HL-60 (cell line): ENCODE results near the gene GNAT2.

Experiments used
- POLR2AphosphoS5 ChIP-seq: IDR thresholded peaks from 2 replicates; pipeline ENCODE4 v1.6.1; 2012; ENCODE audit warnings: low read depth
- TF ChIP-seq, protein P1 (sequence below): IDR thresholded peaks from one replicate; pipeline ENCODE4 v1.5.1; 2011; ENCODE audit warnings: low read length, control low read depth, inconsistent platforms; ENCODE audit not compliant: insufficient read depth

DNA sequence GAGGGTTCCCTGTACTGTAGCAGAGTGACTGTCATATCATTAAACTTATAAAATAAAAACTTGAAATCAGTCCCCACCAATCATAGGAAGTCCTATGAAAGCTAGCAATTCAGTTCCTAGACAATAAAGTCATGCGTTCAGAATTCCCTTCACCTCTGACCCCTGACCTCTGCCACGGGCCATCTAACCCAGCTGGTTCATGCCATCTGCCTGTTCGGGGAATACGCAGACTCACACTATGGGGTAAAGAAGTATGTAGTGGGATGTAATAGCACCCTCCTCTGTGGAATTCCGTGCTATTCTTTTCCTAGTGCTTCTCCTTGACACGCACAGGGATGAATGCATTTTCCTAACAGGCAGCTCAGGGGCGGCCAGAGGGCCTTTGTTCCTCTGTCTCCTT, 38.6 kb upstream of the GNAT2 start:
- no peak for TF ChIP-seq POLR2AphosphoS5
- TF ChIP-seq, protein P1, sequence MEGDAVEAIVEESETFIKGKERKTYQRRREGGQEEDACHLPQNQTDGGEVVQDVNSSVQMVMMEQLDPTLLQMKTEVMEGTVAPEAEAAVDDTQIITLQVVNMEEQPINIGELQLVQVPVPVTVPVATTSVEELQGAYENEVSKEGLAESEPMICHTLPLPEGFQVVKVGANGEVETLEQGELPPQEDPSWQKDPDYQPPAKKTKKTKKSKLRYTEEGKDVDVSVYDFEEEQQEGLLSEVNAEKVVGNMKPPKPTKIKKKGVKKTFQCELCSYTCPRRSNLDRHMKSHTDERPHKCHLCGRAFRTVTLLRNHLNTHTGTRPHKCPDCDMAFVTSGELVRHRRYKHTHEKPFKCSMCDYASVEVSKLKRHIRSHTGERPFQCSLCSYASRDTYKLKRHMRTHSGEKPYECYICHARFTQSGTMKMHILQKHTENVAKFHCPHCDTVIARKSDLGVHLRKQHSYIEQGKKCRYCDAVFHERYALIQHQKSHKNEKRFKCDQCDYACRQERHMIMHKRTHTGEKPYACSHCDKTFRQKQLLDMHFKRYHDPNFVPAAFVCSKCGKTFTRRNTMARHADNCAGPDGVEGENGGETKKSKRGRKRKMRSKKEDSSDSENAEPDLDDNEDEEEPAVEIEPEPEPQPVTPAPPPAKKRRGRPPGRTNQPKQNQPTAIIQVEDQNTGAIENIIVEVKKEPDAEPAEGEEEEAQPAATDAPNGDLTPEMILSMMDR: no peak
